ENCODE data around the gene CENPM.
A peak's percentile ranks its signal among the peaks of the same experiment; 100 is the strongest.
"Not testable (repeated sequence)": the region's sequence is repeated elsewhere in the genome, so short reads cannot be mapped to it uniquely, and the experiment has no call there.

CENPM gene

DNA sequence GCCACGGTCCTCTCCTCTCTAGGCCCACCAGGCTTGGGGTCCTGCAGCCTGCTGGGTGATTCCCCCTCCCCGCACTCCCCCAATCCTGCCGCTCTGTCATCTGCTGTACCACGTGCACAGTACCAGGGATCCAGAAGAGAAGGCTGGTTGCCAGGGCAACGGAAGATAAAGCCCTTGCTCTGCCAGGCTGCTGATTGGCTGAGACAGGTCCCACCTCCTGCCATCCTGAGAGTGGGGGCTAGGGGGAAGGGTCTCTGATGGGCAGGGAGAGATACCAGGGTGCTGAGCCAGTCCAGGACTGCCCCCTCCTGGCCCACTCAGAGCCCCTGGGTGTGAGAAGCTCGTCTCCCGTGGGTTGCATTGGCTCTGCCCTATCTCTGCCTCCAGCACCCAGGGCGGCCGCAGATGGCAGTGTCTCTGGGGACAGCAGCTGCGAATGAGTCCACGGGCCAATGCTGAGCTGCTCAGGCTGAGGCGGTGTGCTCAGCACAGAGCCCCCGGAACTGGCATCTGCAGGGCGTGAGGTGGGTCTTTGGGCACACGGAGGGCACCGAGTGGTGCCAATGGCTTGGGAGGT lies 5.0 kb upstream of the CENPM start, which contains the start of gene SMIM45:
Gene SMIM45, plus strand, starts transcription at position 253 of the 577 bp plus-strand sequence.
- TF ChIP-seq, protein P1, sequence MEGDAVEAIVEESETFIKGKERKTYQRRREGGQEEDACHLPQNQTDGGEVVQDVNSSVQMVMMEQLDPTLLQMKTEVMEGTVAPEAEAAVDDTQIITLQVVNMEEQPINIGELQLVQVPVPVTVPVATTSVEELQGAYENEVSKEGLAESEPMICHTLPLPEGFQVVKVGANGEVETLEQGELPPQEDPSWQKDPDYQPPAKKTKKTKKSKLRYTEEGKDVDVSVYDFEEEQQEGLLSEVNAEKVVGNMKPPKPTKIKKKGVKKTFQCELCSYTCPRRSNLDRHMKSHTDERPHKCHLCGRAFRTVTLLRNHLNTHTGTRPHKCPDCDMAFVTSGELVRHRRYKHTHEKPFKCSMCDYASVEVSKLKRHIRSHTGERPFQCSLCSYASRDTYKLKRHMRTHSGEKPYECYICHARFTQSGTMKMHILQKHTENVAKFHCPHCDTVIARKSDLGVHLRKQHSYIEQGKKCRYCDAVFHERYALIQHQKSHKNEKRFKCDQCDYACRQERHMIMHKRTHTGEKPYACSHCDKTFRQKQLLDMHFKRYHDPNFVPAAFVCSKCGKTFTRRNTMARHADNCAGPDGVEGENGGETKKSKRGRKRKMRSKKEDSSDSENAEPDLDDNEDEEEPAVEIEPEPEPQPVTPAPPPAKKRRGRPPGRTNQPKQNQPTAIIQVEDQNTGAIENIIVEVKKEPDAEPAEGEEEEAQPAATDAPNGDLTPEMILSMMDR (IDR thresholded peaks at IDR 0.05; ENCODE audit: borderline replicate concordance, insufficient read depth, low read depth, low read length), result no peak
- H3K4me3 ChIP-seq (ENCODE audit: low read depth, low read length), result no peak within 1 kb of the TSS

DNA sequence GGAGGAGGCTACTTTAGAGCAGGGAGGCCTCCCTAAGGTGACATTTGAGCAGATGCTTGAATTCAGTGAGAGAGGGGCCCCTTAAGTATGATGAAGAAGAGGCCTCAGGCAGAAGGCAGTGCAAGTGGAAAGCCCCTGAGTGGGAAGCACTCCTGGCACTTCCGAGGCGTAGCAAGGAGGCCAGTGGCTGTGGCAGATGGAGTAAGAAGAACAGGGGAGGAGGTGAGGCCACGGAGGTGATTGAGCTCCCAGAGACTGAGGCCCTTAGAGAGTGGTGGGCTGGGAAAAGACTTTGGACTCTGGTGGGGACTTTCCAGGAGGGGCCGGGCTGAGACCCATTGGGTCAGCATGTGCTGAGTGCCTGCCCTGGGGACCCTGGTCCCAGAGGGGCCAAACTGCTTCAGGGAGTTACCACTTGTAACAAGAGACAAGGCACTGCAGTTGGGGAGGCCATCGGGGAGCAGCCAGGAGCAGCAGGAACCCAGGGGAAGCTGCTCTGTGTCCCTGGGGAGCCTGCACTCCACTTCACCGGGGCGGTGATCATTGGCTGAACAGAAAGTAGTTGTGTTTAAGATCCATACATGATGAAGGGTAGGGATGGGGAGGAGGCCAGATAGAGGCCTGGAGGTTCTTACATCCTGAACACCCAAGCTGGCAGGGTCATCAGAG lies 2.5 kb upstream of the CENPM start:
- H3K4me3 ChIP-seq (ENCODE audit: low read depth, low read length), result peak overlapping the region; percentile 26
- TF ChIP-seq, protein P1 (IDR thresholded peaks at IDR 0.05; ENCODE audit: borderline replicate concordance, insufficient read depth, low read depth, low read length), result no peak

DNA sequence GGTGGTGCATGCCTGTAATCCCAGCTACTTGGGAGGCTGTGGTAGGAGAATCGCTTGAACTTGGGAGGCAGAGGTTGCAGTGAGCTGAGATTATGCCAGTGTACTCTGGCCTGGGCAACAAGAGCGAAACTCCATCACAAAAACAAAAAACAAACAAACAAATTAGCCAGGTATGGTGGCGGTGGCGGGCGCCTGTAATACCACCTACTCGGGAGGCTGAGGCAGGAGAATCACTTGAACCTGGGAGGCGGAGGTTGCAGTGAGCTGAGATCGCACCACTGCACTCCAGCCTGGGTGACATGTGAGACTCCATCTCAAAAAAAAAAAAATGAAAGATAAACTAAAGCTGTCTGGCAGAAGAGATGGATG lies 2.0 kb upstream of the CENPM start:
- H3K4me3 ChIP-seq (ENCODE audit: low read depth, low read length), result not testable (repeated sequence)

DNA sequence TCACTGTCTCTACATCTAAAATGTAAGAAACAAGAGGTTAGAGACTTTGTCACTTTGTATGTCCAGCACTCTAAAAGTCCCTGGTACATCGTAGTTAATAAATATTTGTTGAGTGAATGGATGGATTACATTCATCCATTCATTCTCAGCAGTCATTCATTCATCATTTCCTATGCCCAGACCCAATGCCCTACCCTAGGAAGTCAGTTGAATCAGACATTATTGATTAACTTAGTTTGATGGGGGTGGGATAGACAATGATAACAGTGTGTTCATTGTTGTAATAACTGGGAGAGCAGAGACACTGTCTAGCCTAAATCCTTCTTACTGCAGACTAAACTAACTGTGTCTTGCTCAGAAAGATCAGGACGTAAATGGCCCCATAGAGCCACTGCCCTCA lies 1.2 kb upstream of the CENPM start:
- H3K4me3 ChIP-seq (ENCODE audit: low read depth, low read length), result no peak overlapping the region
- TF ChIP-seq, protein P1 (IDR thresholded peaks at IDR 0.05; ENCODE audit: borderline replicate concordance, insufficient read depth, low read depth, low read length), result no peak

DNA sequence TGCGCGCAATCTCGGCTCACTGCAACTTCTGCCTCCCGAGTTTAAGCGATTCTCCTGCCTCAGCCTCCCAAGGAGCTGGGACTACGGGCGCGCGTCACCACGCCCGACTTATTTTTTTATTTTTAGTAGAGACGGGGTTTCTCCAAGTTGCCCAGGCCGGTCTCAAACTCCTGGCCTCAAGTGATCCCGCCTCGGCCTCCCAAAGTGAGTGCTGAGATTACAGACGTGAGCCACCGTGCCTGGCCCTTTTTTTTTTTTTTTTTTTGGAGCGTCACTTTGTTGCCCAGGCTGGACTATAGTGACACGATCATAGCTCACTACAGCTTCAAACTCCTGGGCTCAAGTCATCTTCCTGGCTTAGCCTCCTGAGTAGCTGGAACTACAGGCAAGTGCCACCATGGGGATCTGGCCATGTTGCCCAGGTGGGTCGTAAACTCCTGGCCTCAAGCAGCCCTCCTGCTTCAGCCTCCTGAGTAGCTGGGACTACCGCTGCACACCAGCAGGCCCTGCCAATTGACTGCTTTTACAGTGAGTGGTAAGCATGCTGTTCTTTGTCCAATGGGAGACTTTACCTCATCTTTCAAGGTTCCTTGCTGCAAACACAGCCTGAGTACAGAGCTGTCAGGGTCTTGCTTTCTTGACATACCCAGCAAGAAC lies 600 bp upstream of the CENPM start:
- peak overlapping the region; percentile 97 for H3K4me3 ChIP-seq (ENCODE audit: low read depth, low read length)

DNA sequence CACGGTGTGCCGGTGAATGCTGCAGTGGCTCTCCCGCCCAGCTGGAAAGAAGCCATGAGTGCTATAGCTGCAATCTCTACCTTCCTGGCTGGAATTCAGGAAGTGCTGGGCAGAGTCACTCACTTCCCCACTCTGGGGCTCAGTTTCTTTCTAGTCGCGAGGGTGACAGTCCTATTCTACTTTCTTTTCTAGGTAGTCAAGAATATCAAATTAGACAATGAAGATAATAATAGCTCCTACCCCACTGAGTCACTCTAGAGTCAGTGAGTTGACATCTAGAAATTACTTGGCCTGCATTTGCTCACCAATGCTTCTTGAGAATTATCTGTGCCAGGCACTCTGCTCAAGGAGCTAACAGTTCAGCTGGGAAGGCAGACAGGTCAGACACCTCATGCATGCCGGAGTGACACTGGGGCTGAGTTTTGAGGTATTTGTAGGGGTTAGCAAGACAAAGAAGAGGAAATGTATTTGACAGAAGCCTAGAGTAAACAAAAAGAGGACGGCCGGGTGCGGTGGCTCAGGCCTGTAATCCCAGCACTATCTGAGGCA lies 3.2 kb downstream of the CENPM start:
- H3K4me3 ChIP-seq (ENCODE audit: low read depth, low read length), result no peak overlapping the region
- TF ChIP-seq, protein P1 (IDR thresholded peaks at IDR 0.05; ENCODE audit: borderline replicate concordance, insufficient read depth, low read depth, low read length), result no peak

More for the DNA sequence above, 600 bp upstream of the CENPM start:
- TF ChIP-seq, protein P1 (IDR thresholded peaks at IDR 0.05; ENCODE audit: borderline replicate concordance, insufficient read depth, low read depth, low read length), result no peak

DNA sequence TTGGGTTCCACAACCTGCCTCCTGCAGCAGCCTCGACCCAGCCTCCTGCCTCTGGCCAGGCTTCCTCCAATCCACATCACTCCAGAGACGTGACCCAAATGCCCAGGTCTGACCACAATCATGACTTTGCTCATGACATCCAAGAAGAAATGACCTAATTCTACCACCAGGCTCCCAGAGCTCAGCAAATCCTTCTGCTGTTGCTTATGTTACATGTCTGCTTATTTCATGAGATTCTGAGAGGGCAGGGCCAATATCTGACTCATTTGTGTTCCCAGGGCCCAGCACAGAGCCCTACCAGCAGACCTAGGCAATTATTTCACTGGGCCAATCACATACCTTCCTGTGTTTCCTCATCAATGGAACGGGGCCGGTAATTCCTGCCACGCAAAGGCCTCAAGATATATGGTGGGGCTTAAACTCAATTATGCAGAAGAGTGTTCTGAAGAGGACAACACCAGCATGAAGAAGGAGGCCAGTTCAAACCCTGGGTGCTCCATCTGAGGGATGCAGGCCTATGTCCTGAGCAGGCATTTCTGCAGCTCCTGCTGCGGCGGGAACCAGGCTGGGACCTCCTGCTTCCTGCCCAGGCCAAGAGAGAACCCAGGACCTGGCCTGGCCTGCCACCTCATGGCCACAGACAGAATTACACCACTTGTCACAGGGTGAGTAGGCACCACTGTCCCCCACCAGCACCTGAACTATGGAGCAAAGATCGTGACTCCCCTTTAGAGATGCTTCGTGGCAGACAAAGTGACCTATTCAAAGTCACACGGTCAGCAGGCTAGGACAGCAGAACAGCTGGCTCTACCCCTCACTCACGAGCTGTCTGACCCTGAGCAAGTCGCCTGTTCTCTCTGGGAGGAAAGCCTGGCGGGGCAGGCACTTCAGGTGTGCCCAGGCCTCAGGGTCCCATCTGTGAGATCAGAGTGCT lies 5.9 kb downstream of the CENPM start:
- TF ChIP-seq, protein P1 (IDR thresholded peaks at IDR 0.05; ENCODE audit: borderline replicate concordance, insufficient read depth, low read depth, low read length), result peak; percentile 87
- no peak overlapping the region for H3K4me3 ChIP-seq (ENCODE audit: low read depth, low read length)

All from GM12875 (cell line).